Tibial artery (tissue), 4 donors: Measurements from ENCODE around the gene MEI1.

ENCODE experiments used
- DNase-seq, 2 donors: peaks; one replicate each; pipeline ENCODE4 v3.0.0-alpha.2; 2019
- H3K27ac ChIP-seq, 2 donors: fragments of 200-600 bp; sonication (generic) in 1 of 2; 1 replicate in 1 of 2; 2 replicates in 1 of 2; pipeline ENCODE4 v1.5.1; 2018 to 2019; ENCODE audit warnings: mild to moderate bottlenecking in 1 of 2
- H3K27me3 ChIP-seq, 2 donors: fragments of 200-600 bp; sonication (generic) in 1 of 2; one replicate each; pipeline versions ENCODE4 v1.5.1 to v1.6.0; 2016 to 2019
- H3K36me3 ChIP-seq, 3 donors: fragments of 200-600 bp; sonication (generic) in 2 of 3; one replicate each; pipeline ENCODE4 v1.5.1; 2016 to 2019; ENCODE audit warnings: mild to moderate bottlenecking in 2 of 3
- H3K4me1 ChIP-seq, 4 donors: fragments of 200-600 bp; sonication (generic) in 2 of 4; 1 replicate in 3 of 4; 2 replicates in 1 of 4; pipeline ENCODE4 v1.5.1; 2016 to 2019
- H3K4me3 ChIP-seq, 2 donors: fragments of 200-600 bp; sonication (generic) in 1 of 2; 1 replicate in 1 of 2; 2 replicates in 1 of 2; pipeline ENCODE4 v1.5.1; 2018 to 2019; ENCODE audit warnings: mild to moderate bottlenecking in 2 of 2
- H3K9me3 ChIP-seq, 3 donors: fragments of 200-600 bp; sonication (generic) in 1 of 3; one replicate each; pipeline ENCODE4 v1.5.1; 2016 to 2019
- CTCF ChIP-seq, 2 experiments: fragments of 200-600 bp in 1 of 2; fragments of 450-650 bp in 1 of 2; IDR thresholded peaks; one replicate each; pipeline ENCODE4 v1.5.1; 2017 to 2019; ENCODE audit warnings: antibody characterized with exemption in 2 of 2, mild to moderate bottlenecking in 1 of 2, moderate library complexity in 1 of 2
- intact Hi-C: fragments of 100-400 bp; cut with DNase I; formaldehyde crosslinking; loops from one replicate; pipeline ENCODE4 v1.15.0; 2023; ENCODE audit warnings: low total_unique reads

Gene MEI1

GRCh38 chr22:41813726-41814410, 114.6 kb downstream of the MEI1 start:
- Histone ChIP-seq H3K36me3 (peaks cover 8 to 64% (median 21%) of the 10 kb centered on the region in 3 donors), H3K27me3 (no peaks in the 10 kb centered on the region), H3K4me3 (no peak overlapping the region), H3K4me1 (no peaks in the 10 kb centered on the region), H3K9me3 (no peaks in the 10 kb centered on the region), H3K27ac (no peak overlapping the region)
- no peak for DNase-seq
- intact Hi-C loops, result no loop called here
- TF ChIP-seq CTCF (IDR thresholded peaks at IDR 0.05), result no peak

GRCh38 chr22:41815716-41816115, 116.4 kb downstream of the MEI1 start:
- Histone ChIP-seq H3K27ac (no peak overlapping the region), H3K9me3 (no peaks in the 10 kb centered on the region), H3K27me3 (no peaks in the 10 kb centered on the region), H3K36me3 (peaks cover 4 to 53% (median 14%) of the 10 kb centered on the region in 3 donors), H3K4me1 (no peaks in the 10 kb centered on the region), H3K4me3 (no peak overlapping the region)
- no peak for TF ChIP-seq CTCF (IDR thresholded peaks at IDR 0.05)
- intact Hi-C loops, result no loop called here
- no peak for DNase-seq

GRCh38 chr22:41816241-41816640, 116.9 kb downstream of the MEI1 start:
- Histone ChIP-seq H3K4me1 (no peaks in the 10 kb centered on the region), H3K36me3 (peaks cover 4 to 48% (median 14%) of the 10 kb centered on the region in 3 donors), H3K9me3 (no peaks in the 10 kb centered on the region), H3K27ac (no peak overlapping the region), H3K4me3 (no peak overlapping the region), H3K27me3 (no peaks in the 10 kb centered on the region)
- no peak for TF ChIP-seq CTCF (IDR thresholded peaks at IDR 0.05)
- intact Hi-C loops, result no loop called here
- DNase-seq, result no peak

GRCh38 chr22:41816871-41817270, 117.6 kb downstream of the MEI1 start:
- DNase-seq, result no peak
- Histone ChIP-seq H3K27me3 (no peaks in the 10 kb centered on the region), H3K4me1 (no peaks in the 10 kb centered on the region), H3K9me3 (no peaks in the 10 kb centered on the region), H3K4me3 (no peak overlapping the region), H3K36me3 (peaks cover 4 to 43% (median 14%) of the 10 kb centered on the region in 3 donors), H3K27ac (no peak overlapping the region)
- no peak for TF ChIP-seq CTCF (IDR thresholded peaks at IDR 0.05)
- intact Hi-C loops, result no loop called here

GRCh38 chr22:41818011-41818410, 118.7 kb downstream of the MEI1 start:
- no peak for DNase-seq
- intact Hi-C loops, result no loop called here
- no peaks in the 10 kb centered on the region for H3K27me3 ChIP-seq
- no peak overlapping the region for H3K27ac ChIP-seq
- H3K4me1 ChIP-seq, result no peaks in the 10 kb centered on the region
- TF ChIP-seq CTCF (IDR thresholded peaks at IDR 0.05), result no peak
- peaks cover 4 to 38% (median 12%) of the 10 kb centered on the region in 3 donors for H3K36me3 ChIP-seq
- no peak overlapping the region for H3K4me3 ChIP-seq
- no peaks in the 10 kb centered on the region for H3K9me3 ChIP-seq
